ENCODE measurements around the gene CEBPE. TPM values are rescaled to one million over a fixed set of nuclear protein-coding genes. Genes with fewer than 3 reads are reported as not detected.

Gene CEBPE
- total RNA-seq, 4 donors from 2014 or later = not detected

DNA sequence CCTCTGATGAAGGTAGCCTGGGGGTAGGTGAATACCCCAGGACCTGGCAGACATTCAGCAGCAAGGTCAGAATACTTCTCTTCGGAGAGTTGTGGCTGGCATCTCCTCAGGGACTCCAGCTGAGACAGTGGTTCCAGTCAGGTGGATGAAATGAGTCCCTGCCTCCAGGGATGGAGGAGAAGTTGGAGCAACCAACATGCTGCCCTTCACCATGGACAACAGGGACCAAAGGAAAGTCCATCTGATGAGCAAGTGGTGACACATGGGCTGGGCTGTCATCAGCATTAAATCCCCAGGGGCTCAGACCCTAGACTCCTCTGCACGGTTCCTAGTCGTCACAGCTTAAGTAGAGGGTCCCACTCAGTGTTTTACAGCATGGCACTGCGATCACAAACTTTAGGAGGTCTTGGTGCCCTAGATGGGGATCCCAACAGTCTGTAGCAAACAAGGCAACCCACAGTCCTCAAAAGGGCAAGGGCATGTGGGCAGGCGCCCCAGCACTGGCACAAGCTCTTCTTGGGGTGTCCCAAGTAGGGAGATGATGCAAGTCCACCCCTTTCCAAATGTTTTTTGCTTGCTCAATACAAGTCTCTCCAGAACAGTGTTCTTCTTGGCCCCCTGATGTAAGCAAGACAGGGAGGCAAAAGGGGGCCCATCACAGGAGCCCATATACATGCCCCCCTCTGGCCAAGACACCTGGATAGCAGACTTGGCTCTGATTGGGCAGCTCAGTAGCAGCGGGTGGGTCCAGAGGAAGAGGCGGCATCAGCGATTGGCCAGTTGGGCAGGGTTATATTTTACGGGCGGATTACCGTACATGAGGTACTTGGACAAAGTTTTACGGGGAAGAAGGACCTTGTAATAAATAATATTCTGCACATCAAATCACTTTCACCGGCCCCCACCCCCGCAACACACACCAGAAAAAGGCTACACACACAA is 50.9 kb downstream of the CEBPE start:
- H3K27ac ChIP-seq = peak overlapping the region in 1 of 4 donors; percentile 18
- H3K36me3 ChIP-seq = peaks cover 0 to 66% (median 5%) of the 10 kb centered on the region in 3 donors
- no peaks in the 10 kb centered on the region for H3K9me3 ChIP-seq
- DNase-seq = peak; percentile 14 to 44 (median 42)
- no peak for TF ChIP-seq POLR2A (IDR thresholded peaks at IDR 0.05)
- no peak for TF ChIP-seq CTCF (IDR thresholded peaks at IDR 0.05)
- H3K27me3 ChIP-seq = no peaks in the 10 kb centered on the region
- peaks cover 0 to 34% (median 7%) of the 10 kb centered on the region in 4 donors for H3K4me1 ChIP-seq
- H3K4me3 ChIP-seq = no peak overlapping the region

Small RNAs within 50 kb of the gene (small RNA-seq; reads per million reads assigned to genes)
- gene RNU6-1138P = 0 reads per million in 2 donors

Other genes starting within 250 kb of the CEBPE start
- gene LRP10, start 247.5 kb downstream of the CEBPE start, total RNA-seq = 100 to 1,000 TPM in 3 of 4 donors, 10 to 100 TPM in 1; 69.3 to 250 (median 221) TPM
- 1 to 10 TPM in 3 of 4 donors, under 1 TPM in 1; 0.57 to 2.1 (median 1.4) TPM for gene REM2, start 236.0 kb downstream of the CEBPE start, total RNA-seq
- 100 to 1,000 TPM in 2 of 4 donors, 10 to 100 TPM in 2; 84.4 to 155 (median 116) TPM for gene RBM23, start 200.1 kb downstream of the CEBPE start, total RNA-seq
- gene PRMT5, start 189.9 kb downstream of the CEBPE start, total RNA-seq = 10 to 100 TPM; 20.5 to 41.3 (median 26.6) TPM
- 100 to 1,000 TPM in 1 of 4 donors, 10 to 100 TPM in 3; 73.4 to 105 (median 83.5) TPM for gene HAUS4, start 162.2 kb downstream of the CEBPE start, total RNA-seq
- gene AJUBA, start 136.7 kb downstream of the CEBPE start, total RNA-seq = 1 to 10 TPM in 3 of 4 donors, under 1 TPM in 1; 0.70 to 3.3 (median 2.4) TPM
- 10 to 100 TPM; 11.0 to 34.4 (median 19.8) TPM for gene C14orf93, start 109.1 kb downstream of the CEBPE start, total RNA-seq
- gene PSMB5, start 84.4 kb downstream of the CEBPE start, total RNA-seq = 100 to 1,000 TPM in 1 of 4 donors, 10 to 100 TPM in 3; 49.6 to 116 (median 68.8) TPM
- not detected for gene PSMB11, start 77.0 kb downstream of the CEBPE start, total RNA-seq
- gene CDH24, start 61.7 kb downstream of the CEBPE start, total RNA-seq = 10 to 100 TPM in 1 of 4 donors, 1 to 10 TPM in 3; 1.1 to 12.4 (median 5.5) TPM
- 100 to 1,000 TPM; 130 to 281 (median 238) TPM for gene ACIN1, start 24.1 kb downstream of the CEBPE start, total RNA-seq
- gene C14orf119, start 23.8 kb downstream of the CEBPE start, total RNA-seq = 10 to 100 TPM in 3 of 4 donors, 1 to 10 TPM in 1; 5.0 to 30.3 (median 18.8) TPM
- gene CIROP, start 14.3 kb downstream of the CEBPE start, total RNA-seq = not detected
- 10 to 100 TPM; 21.8 to 56.9 (median 35.0) TPM for gene SLC7A8, start 64.4 kb upstream of the CEBPE start, total RNA-seq
- not detected for gene RNF212B, start 118.7 kb upstream of the CEBPE start, total RNA-seq
- gene HOMEZ, start 166.9 kb upstream of the CEBPE start, total RNA-seq = 10 to 100 TPM; 10.5 to 23.9 (median 15.0) TPM
- 10 to 100 TPM; 16.5 to 39.2 (median 21.4) TPM for gene PPP1R3E, start 183.6 kb upstream of the CEBPE start, total RNA-seq
- gene BCL2L2, start 187.6 kb upstream of the CEBPE start, total RNA-seq = 10 to 100 TPM; 29.9 to 43.1 (median 32.0) TPM
- gene PABPN1, start 202.2 kb upstream of the CEBPE start, total RNA-seq = 100 to 1,000 TPM in 3 of 4 donors, 10 to 100 TPM in 1; 79.3 to 149 (median 116) TPM
- gene SLC22A17, start 233.6 kb upstream of the CEBPE start, total RNA-seq = 10 to 100 TPM in 1 of 4 donors, 1 to 10 TPM in 3; 1.6 to 19.0 (median 5.2) TPM
- gene EFS, start 245.9 kb upstream of the CEBPE start, total RNA-seq = 1 to 10 TPM in 3 of 4 donors, not detected in 1; 2.1 to 4.4 (median 4.1) TPM